ENCODE data around the gene C4orf50.

- no peak for TF ChIP-seq CTCF (IDR thresholded peaks at IDR 0.05)
- no peak for TF ChIP-seq POLR2AphosphoS5 (IDR thresholded peaks at IDR 0.05)
These were observed 150.4 kb downstream of the C4orf50 start for GRCh38 chr4:5867866-5868265.

Measured in suprapubic skin (tissue), 3 donors.